Measurements from ENCODE around the gene ARHGEF33.

ARHGEF33 gene

GRCh38 chr2:38959466-38959865 lies 69.8 kb downstream of the ARHGEF33 start:
- TF ChIP-seq GABPA (IDR thresholded peaks at IDR 0.05; ENCODE audit: low read depth) (no peak), SPI1 (IDR thresholded peaks at IDR 0.05; ENCODE audit: borderline replicate concordance, low read depth) (no peak), POLR2AphosphoS5 (IDR thresholded peaks at IDR 0.05; ENCODE audit: low read depth) (no peak), REST (IDR thresholded peaks at IDR 0.05; ENCODE audit: insufficient replicate concordance, low read depth) (no peak)
- TF ChIP-seq, protein P1, sequence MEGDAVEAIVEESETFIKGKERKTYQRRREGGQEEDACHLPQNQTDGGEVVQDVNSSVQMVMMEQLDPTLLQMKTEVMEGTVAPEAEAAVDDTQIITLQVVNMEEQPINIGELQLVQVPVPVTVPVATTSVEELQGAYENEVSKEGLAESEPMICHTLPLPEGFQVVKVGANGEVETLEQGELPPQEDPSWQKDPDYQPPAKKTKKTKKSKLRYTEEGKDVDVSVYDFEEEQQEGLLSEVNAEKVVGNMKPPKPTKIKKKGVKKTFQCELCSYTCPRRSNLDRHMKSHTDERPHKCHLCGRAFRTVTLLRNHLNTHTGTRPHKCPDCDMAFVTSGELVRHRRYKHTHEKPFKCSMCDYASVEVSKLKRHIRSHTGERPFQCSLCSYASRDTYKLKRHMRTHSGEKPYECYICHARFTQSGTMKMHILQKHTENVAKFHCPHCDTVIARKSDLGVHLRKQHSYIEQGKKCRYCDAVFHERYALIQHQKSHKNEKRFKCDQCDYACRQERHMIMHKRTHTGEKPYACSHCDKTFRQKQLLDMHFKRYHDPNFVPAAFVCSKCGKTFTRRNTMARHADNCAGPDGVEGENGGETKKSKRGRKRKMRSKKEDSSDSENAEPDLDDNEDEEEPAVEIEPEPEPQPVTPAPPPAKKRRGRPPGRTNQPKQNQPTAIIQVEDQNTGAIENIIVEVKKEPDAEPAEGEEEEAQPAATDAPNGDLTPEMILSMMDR (IDR thresholded peaks at IDR 0.05; ENCODE audit: insufficient read depth, low read length), result no peak
- Histone ChIP-seq H3K27ac (replicated peaks) (no peak overlapping the region), H3K4me3 (replicated peaks; ENCODE audit: insufficient read depth, low read length) (no peak overlapping the region), H3K27me3 (ENCODE audit: insufficient read depth, poor library complexity, severe bottlenecking) (no peaks in the 10 kb centered on the region)
- DNase-seq (ENCODE audit: low read depth in 1 of 2, low spot score in 1 of 2), result no peak

DNA sequence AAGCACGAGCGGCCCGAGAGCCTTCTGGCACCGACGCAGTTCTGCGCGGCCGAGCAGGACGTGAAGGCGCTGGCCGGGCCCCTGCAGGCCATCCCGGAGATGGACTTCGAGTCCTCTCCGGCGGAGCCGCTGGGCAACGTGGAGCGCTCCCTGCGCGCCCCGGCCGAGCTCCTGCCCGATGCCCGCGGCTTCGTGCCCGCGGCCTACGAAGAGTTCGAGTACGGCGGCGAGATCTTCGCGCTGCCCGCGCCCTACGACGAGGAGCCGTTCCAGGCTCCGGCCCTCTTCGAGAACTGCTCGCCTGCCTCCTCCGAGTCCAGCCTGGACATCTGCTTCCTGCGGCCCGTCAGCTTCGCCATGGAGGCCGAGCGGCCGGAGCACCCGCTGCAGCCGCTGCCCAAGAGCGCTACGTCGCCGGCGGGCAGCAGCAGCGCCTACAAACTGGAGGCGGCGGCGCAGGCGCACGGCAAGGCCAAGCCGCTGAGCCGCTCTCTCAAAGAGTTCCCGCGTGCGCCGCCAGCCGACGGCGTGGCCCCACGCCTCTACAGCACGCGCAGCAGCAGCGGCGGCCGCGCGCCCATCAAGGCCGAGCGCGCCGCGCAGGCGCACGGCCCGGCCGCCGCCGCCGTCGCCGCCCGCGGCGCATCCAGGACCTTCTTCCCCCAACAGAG lies 70.4 kb downstream of the ARHGEF33 start:
- Histone ChIP-seq H3K4me3 (replicated peaks; ENCODE audit: insufficient read depth, low read length) (no peak overlapping the region), H3K27me3 (ENCODE audit: insufficient read depth, poor library complexity, severe bottlenecking) (no peaks in the 10 kb centered on the region)
- DNase-seq (ENCODE audit: low read depth in 1 of 2, low spot score in 1 of 2), result peak in 1 of 2 experiments; percentile 36

More for the DNA sequence above, 70.4 kb downstream of the ARHGEF33 start:
- TF ChIP-seq POLR2AphosphoS5 (IDR thresholded peaks at IDR 0.05; ENCODE audit: low read depth) (no peak), SPI1 (IDR thresholded peaks at IDR 0.05; ENCODE audit: borderline replicate concordance, low read depth) (no peak), REST (IDR thresholded peaks at IDR 0.05; ENCODE audit: insufficient replicate concordance, low read depth) (no peak), GABPA (IDR thresholded peaks at IDR 0.05; ENCODE audit: low read depth) (no peak)
- TF ChIP-seq, protein P1 (IDR thresholded peaks at IDR 0.05; ENCODE audit: insufficient read depth, low read length), result no peak
- H3K27ac ChIP-seq (replicated peaks), result no peak overlapping the region

Measured in HL-60 (cell line).